ENCODE data around the gene EMSY. TPM values are rescaled to one million over a fixed set of nuclear protein-coding genes. Genes with fewer than 3 reads are reported as not detected.

Gene EMSY
- total and polyA plus RNA-seq, 10 donors: 3.8 to 81.8 (median 32.1) TPM

DNA sequence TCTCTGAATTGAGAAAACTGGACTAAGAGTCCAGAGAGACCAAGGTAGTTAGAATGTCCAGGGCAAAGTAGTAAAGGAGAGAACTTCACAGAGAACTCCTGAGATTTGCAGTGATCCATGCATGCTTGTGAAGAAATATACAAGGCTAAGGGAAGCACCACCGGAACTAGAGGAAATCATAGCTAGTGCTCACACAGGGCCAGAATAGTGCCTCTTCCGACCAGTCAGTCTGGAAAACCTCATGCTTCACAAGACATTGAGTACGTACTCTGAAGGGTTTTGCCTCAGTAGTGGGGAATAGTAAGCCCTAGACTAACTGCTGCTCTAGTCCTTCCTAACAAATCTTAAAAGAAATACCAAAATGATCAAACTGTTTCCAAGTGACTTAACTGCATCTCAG, 117.7 kb downstream of the EMSY start:
- TF ChIP-seq POLR2A (IDR thresholded peaks at IDR 0.05) (no peak), POLR2AphosphoS5 (IDR thresholded peaks at IDR 0.05) (no peak)
- TF ChIP-seq, protein P1, sequence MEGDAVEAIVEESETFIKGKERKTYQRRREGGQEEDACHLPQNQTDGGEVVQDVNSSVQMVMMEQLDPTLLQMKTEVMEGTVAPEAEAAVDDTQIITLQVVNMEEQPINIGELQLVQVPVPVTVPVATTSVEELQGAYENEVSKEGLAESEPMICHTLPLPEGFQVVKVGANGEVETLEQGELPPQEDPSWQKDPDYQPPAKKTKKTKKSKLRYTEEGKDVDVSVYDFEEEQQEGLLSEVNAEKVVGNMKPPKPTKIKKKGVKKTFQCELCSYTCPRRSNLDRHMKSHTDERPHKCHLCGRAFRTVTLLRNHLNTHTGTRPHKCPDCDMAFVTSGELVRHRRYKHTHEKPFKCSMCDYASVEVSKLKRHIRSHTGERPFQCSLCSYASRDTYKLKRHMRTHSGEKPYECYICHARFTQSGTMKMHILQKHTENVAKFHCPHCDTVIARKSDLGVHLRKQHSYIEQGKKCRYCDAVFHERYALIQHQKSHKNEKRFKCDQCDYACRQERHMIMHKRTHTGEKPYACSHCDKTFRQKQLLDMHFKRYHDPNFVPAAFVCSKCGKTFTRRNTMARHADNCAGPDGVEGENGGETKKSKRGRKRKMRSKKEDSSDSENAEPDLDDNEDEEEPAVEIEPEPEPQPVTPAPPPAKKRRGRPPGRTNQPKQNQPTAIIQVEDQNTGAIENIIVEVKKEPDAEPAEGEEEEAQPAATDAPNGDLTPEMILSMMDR (IDR thresholded peaks at IDR 0.05 in 8 of 11, conservative IDR thresholded peaks at IDR 0.05 in 3 of 11): no peak
- H3K27me3 ChIP-seq (replicated peaks in 1 of 7): no peaks in the 10 kb centered on the region
- H3K4me1 ChIP-seq: peaks cover 0 to 19% (median 3%) of the 10 kb centered on the region in 6 donors
- no peaks in the 10 kb centered on the region for H3K36me3 ChIP-seq
- intact Hi-C loops (cut with DNase I; ENCODE audit: low total_unique reads): no loop called here
- peaks cover 0 to 3% (median 0%) of the 10 kb centered on the region in 8 donors for H3K9me3 ChIP-seq
- H3K27ac ChIP-seq: no peak overlapping the region
- WGBS, 5 donors: 64 to 85% (median 73%) methylated on average over 3 of the region's 3 CpGs
- no peak overlapping the region for H3K4me3 ChIP-seq
- no peak for DNase-seq

- Histone ChIP-seq H3K9me3 (peaks cover 0 to 3% (median 0%) of the 10 kb centered on the region in 8 donors), H3K4me3 (no peak overlapping the region), H3K4me1 (peaks cover 0 to 19% (median 3%) of the 10 kb centered on the region in 6 donors), H3K27ac (no peak overlapping the region), H3K36me3 (no peaks in the 10 kb centered on the region), H3K27me3 (replicated peaks in 1 of 7) (no peaks in the 10 kb centered on the region)
- no peak for DNase-seq
- 70 to 89% (median 72%) methylated on average over 3 of the region's 3 CpGs for WGBS, 5 donors
- intact Hi-C loops (cut with DNase I; ENCODE audit: low total_unique reads): no loop called here
- TF ChIP-seq, protein P1 (IDR thresholded peaks at IDR 0.05 in 8 of 11, conservative IDR thresholded peaks at IDR 0.05 in 3 of 11): no peak
- no peak for TF ChIP-seq POLR2AphosphoS5 (IDR thresholded peaks at IDR 0.05)
- no peak for TF ChIP-seq POLR2A (IDR thresholded peaks at IDR 0.05)
Measured at GRCh38 chr11:76564364-76564763, 119.5 kb downstream of the EMSY start.

DNA sequence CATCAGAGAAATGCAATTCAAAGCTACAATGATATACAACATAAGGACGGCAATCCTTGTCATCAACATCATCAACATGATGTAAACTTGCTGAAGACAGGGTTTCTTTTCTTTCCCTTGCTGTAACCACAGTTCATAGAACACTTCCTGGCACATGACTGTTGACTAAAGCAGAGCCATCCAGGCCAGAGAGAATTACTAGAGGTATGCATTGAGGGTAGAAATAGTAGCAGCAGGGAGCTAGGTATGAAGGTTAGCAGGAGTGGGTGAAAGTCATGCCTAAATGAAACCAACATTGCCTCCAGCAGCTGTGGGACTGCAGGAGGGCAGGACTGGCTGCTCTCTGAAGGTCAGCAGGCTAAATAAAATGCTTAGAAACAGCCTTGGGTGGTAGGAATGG, 122.0 kb downstream of the EMSY start:
- no peak overlapping the region for H3K27ac ChIP-seq
- H3K36me3 ChIP-seq: no peaks in the 10 kb centered on the region
- H3K4me1 ChIP-seq: peaks cover 0 to 13% (median 3%) of the 10 kb centered on the region in 6 donors
- H3K27me3 ChIP-seq (replicated peaks in 1 of 7): no peaks in the 10 kb centered on the region
- no peak for DNase-seq
- WGBS, 5 donors: 0 to 28% (median 0%) methylated on average over 1 of the region's 1 CpG
- intact Hi-C loops (cut with DNase I; ENCODE audit: low total_unique reads): no loop called here
- TF ChIP-seq POLR2AphosphoS5 (IDR thresholded peaks at IDR 0.05): no peak
- H3K9me3 ChIP-seq: peaks cover 0 to 3% (median 0%) of the 10 kb centered on the region in 8 donors
- no peak overlapping the region for H3K4me3 ChIP-seq

GRCh38 chr11:76567261-76567660, 122.4 kb downstream of the EMSY start:
- intact Hi-C loops (cut with DNase I; ENCODE audit: low total_unique reads): no loop called here
- no peaks in the 10 kb centered on the region for H3K27me3 ChIP-seq (replicated peaks in 1 of 7)
- WGBS, 5 donors: 74 to 85% (median 82%) methylated on average over 3 of the region's 3 CpGs

More at GRCh38 chr11:76567261-76567660, 122.4 kb downstream of the EMSY start:
- Histone ChIP-seq H3K9me3 (peaks cover 0 to 3% (median 0%) of the 10 kb centered on the region in 8 donors), H3K4me1 (peaks cover 0 to 11% (median 2%) of the 10 kb centered on the region in 6 donors), H3K27ac (no peak overlapping the region), H3K36me3 (no peaks in the 10 kb centered on the region), H3K4me3 (no peak overlapping the region)
- TF ChIP-seq POLR2AphosphoS5 (IDR thresholded peaks at IDR 0.05) (no peak), POLR2A (IDR thresholded peaks at IDR 0.05) (no peak)
- TF ChIP-seq, protein P1 (IDR thresholded peaks at IDR 0.05 in 8 of 11, conservative IDR thresholded peaks at IDR 0.05 in 3 of 11): no peak
- no peak for DNase-seq

Measured in spleen (tissue), 11 donors.